Loucy (cell line): ENCODE data around the gene LMBR1.
"Not testable (repeated sequence)": the region's sequence is repeated elsewhere in the genome, so short reads cannot be mapped to it uniquely, and the experiment has no call there.

Experiments
- H2AFZ ChIP-seq: fragments of 200-600 bp; sonication (generic); 2 replicates; pipeline ENCODE4 v1.6.0; 2016; ENCODE audit warnings: antibody characterized with exemption, mild to moderate bottlenecking, low read length, moderate library complexity
- H3F3A ChIP-seq: fragments of 200-600 bp; 2 replicates; pipeline ENCODE4 v1.6.0; 2016; ENCODE audit warnings: antibody characterized with exemption, low read depth, mild to moderate bottlenecking
- H3K27me3 ChIP-seq: fragments of 200-600 bp; sonication (generic); 2 replicates; pipeline ENCODE4 v1.6.1; 2014; ENCODE audit warnings: low read length, mild to moderate bottlenecking; ENCODE audit not compliant: insufficient read depth, poor library complexity, severe bottlenecking
- H3K36me3 ChIP-seq: fragments of 200-600 bp; sonication (generic); 2 replicates; pipeline ENCODE4 v1.6.1; 2016; ENCODE audit warnings: low read length; ENCODE audit not compliant: insufficient read depth
- H3K4me1 ChIP-seq: fragments of 200-600 bp; sonication (generic); 2 replicates; pipeline ENCODE4 v1.5.1; 2014; ENCODE audit warnings: low read length, mild to moderate bottlenecking; ENCODE audit not compliant: insufficient read depth, poor library complexity, severe bottlenecking
- H3K4me2 ChIP-seq: fragments of 200-600 bp; sonication (generic); 2 replicates; pipeline ENCODE4 v1.6.0; 2014; ENCODE audit warnings: antibody characterized with exemption, low read length, low read depth, mild to moderate bottlenecking; ENCODE audit not compliant: poor library complexity, severe bottlenecking
- H3K4me3 ChIP-seq: fragments of 200-600 bp; sonication (generic); 2 replicates; pipeline ENCODE4 v1.5.1; 2014; ENCODE audit warnings: low read length, mild to moderate bottlenecking, mixed read lengths; ENCODE audit not compliant: poor library complexity, severe bottlenecking
- H3K79me2 ChIP-seq: fragments of 200-600 bp; sonication (generic); 2 replicates; pipeline ENCODE4 v1.6.1; 2014; ENCODE audit warnings: low read length; ENCODE audit not compliant: insufficient read depth
- H3K9ac ChIP-seq: fragments of 200-600 bp; sonication (generic); 2 replicates; pipeline ENCODE4 v1.6.0; 2014; ENCODE audit warnings: mild to moderate bottlenecking, low read depth, low read length, moderate library complexity; ENCODE audit not compliant: poor library complexity, severe bottlenecking
- H3K9me2 ChIP-seq: fragments of 200-600 bp; sonication (generic); replicated peaks from 2 replicates; pipeline ENCODE4 v1.6.1; 2016; ENCODE audit warnings: low read depth, low read length, mixed read lengths
- H3K9me3 ChIP-seq: fragments of 200-600 bp; sonication (generic); 2 replicates; pipeline ENCODE4 v1.6.1; 2014; ENCODE audit warnings: mild to moderate bottlenecking, antibody characterized with exemption, low read length, low read depth; ENCODE audit not compliant: insufficient read depth
- H4K20me1 ChIP-seq: fragments of 200-600 bp; sonication (generic); 2 replicates; pipeline ENCODE4 v1.6.0; 2014; ENCODE audit warnings: antibody characterized with exemption, low read length, mild to moderate bottlenecking; ENCODE audit not compliant: insufficient read depth, poor library complexity, severe bottlenecking
- EZH2phosphoT487 ChIP-seq: fragments of 200-600 bp; IDR thresholded peaks from 2 replicates; pipeline ENCODE4 v1.6.1; 2018; ENCODE audit warnings: antibody characterized with exemption, mild to moderate bottlenecking, moderate library complexity, borderline replicate concordance
- TF ChIP-seq, protein P1 (sequence below): fragments of 200-600 bp; sonication (generic); conservative IDR thresholded peaks from 2 replicates; pipeline ENCODE4 v1.5.1; 2014; ENCODE audit warnings: mild to moderate bottlenecking, antibody characterized with exemption, low read length

LMBR1 gene

GRCh38 chr7:156854654-156855053, 38.3 kb downstream of the LMBR1 start:
- Histone ChIP-seq H4K20me1 (peaks cover 8% of the 10 kb centered on the region), H3K27me3 (no peaks in the 10 kb centered on the region), H3F3A (no peaks in the 10 kb centered on the region), H3K9me3 (peaks cover 14% of the 10 kb centered on the region; the same call in 1 of the 2 replicates), H3K9ac (no peak overlapping the region), H3K79me2 (peaks cover 77% of the 10 kb centered on the region), H3K36me3 (peaks cover 2% of the 10 kb centered on the region; the same call in 1 of the 2 replicates), H3K4me3 (no peak overlapping the region), H3K9me2 (no peaks in the 10 kb centered on the region), H2AFZ (no peak overlapping the region), H3K4me2 (no peak overlapping the region), H3K4me1 (no peaks in the 10 kb centered on the region)
- TF ChIP-seq, protein P1, sequence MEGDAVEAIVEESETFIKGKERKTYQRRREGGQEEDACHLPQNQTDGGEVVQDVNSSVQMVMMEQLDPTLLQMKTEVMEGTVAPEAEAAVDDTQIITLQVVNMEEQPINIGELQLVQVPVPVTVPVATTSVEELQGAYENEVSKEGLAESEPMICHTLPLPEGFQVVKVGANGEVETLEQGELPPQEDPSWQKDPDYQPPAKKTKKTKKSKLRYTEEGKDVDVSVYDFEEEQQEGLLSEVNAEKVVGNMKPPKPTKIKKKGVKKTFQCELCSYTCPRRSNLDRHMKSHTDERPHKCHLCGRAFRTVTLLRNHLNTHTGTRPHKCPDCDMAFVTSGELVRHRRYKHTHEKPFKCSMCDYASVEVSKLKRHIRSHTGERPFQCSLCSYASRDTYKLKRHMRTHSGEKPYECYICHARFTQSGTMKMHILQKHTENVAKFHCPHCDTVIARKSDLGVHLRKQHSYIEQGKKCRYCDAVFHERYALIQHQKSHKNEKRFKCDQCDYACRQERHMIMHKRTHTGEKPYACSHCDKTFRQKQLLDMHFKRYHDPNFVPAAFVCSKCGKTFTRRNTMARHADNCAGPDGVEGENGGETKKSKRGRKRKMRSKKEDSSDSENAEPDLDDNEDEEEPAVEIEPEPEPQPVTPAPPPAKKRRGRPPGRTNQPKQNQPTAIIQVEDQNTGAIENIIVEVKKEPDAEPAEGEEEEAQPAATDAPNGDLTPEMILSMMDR: no peak
- no peak for TF ChIP-seq EZH2phosphoT487

DNA sequence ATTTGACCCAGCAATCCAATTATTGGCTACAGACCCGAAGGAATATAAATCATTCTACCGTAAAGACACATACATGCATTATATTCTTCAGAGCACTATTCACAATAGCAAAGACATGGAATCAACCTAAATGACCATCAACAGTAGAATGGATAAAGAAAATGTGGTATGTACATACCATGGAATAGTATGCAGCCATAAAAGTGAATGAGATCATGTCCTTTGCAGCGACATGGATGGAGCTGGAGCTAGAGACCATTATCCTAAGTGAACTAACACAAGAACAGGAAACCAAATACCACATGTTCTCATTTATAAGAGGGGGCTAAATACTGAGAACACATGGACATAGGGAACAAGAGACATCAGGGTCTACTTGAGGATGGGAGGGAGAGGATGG, 44.0 kb downstream of the LMBR1 start:
- Histone ChIP-seq H3K9me2 (no peaks in the 10 kb centered on the region), H3K79me2 (peaks cover 90% of the 10 kb centered on the region), H3K27me3 (no peaks in the 10 kb centered on the region), H3K4me2 (no peak overlapping the region), H2AFZ (no peak overlapping the region), H3K4me1 (no peaks in the 10 kb centered on the region), H3F3A (no peaks in the 10 kb centered on the region), H4K20me1 (peaks cover 18% of the 10 kb centered on the region), H3K9ac (no peak overlapping the region), H3K36me3 (no peaks in the 10 kb centered on the region; the same call in 1 of the 2 replicates), H3K9me3 (no peaks in the 10 kb centered on the region), H3K4me3 (no peak overlapping the region)
- TF ChIP-seq, protein P1: no peak
- TF ChIP-seq EZH2phosphoT487: no peak

GRCh38 chr7:156845379-156846101, 47.4 kb downstream of the LMBR1 start:
- H3K4me2 ChIP-seq: no peak overlapping the region
- no peak overlapping the region for H3K4me3 ChIP-seq
- H2AFZ ChIP-seq: no peak overlapping the region
- H3K9me3 ChIP-seq: no peaks in the 10 kb centered on the region
- H3K4me1 ChIP-seq: no peaks in the 10 kb centered on the region
- peaks cover 20% of the 10 kb centered on the region for H4K20me1 ChIP-seq
- no peaks in the 10 kb centered on the region; the same call in 1 of the 2 replicates for H3K36me3 ChIP-seq
- TF ChIP-seq, protein P1: no peak
- TF ChIP-seq EZH2phosphoT487: no peak
- H3F3A ChIP-seq: no peaks in the 10 kb centered on the region
- H3K27me3 ChIP-seq: no peaks in the 10 kb centered on the region
- H3K9me2 ChIP-seq: no peaks in the 10 kb centered on the region
- no peak overlapping the region for H3K9ac ChIP-seq
- peaks cover 85% of the 10 kb centered on the region for H3K79me2 ChIP-seq

GRCh38 chr7:156843582-156843981, 49.4 kb downstream of the LMBR1 start:
- H3F3A ChIP-seq, H2AFZ ChIP-seq, H3K9ac ChIP-seq, H3K9me2 ChIP-seq, H3K4me3 ChIP-seq, H3K36me3 ChIP-seq, H3K9me3 ChIP-seq, H3K4me2 ChIP-seq, H3K27me3 ChIP-seq, H3K4me1 ChIP-seq: not testable (repeated sequence)
- Histone ChIP-seq H4K20me1 (peaks cover 19% of the 10 kb centered on the region), H3K79me2 (peaks cover 82% of the 10 kb centered on the region)
